Liver (tissue), 3 donors: Measurements from ENCODE around the gene PERCC1.

Experiments
- GABPA ChIP-seq, 2 donors: IDR thresholded peaks in 1 of 2; conservative IDR thresholded peaks in 1 of 2; 2 replicates each; pipeline ENCODE4 v1.6.1; 2016; ENCODE audit warnings: antibody characterized with exemption in 2 of 2, mild to moderate bottlenecking in 1 of 2, moderate library complexity in 1 of 2
- JUND ChIP-seq, 2 donors: IDR thresholded peaks; 2 replicates each; pipeline ENCODE4 v1.6.1; 2016; ENCODE audit warnings: antibody characterized with exemption in 2 of 2
- RAD21 ChIP-seq, 2 donors: IDR thresholded peaks; 2 replicates each; pipeline ENCODE4 v1.6.1; 2016; ENCODE audit warnings: antibody characterized with exemption in 2 of 2, mild to moderate bottlenecking in 2 of 2
- SP1 ChIP-seq: IDR thresholded peaks from 2 replicates; pipeline ENCODE4 v1.6.1; 2018; ENCODE audit warnings: antibody characterized with exemption, mild to moderate bottlenecking
- TAF1 ChIP-seq: conservative IDR thresholded peaks from 2 replicates; pipeline ENCODE4 v1.6.1; 2016; ENCODE audit warnings: antibody characterized with exemption, mild to moderate bottlenecking
- TF ChIP-seq, protein P1 (sequence below): fragments of 150-350 bp; IDR thresholded peaks from 2 replicates; pipeline ENCODE4 v1.5.1; 2017; ENCODE audit warnings: improper control_type of control experiment, low read depth, low read length; ENCODE audit not compliant: missing input control
- TF ChIP-seq, protein P2 (sequence below): IDR thresholded peaks from 2 replicates; pipeline ENCODE4 v1.6.1; 2016; ENCODE audit warnings: antibody characterized with exemption
- TF ChIP-seq, protein P3 (sequence below): IDR thresholded peaks from 2 replicates; pipeline ENCODE4 v1.6.1; 2016; ENCODE audit warnings: antibody characterized with exemption
- TF ChIP-seq, protein P4 (sequence below): IDR thresholded peaks from 2 replicates; pipeline ENCODE4 v1.6.1; 2016; ENCODE audit warnings: antibody characterized with exemption
- TF ChIP-seq, protein P5 (sequence below): IDR thresholded peaks from 2 replicates; pipeline ENCODE4 v1.6.1; 2016; ENCODE audit warnings: antibody characterized with exemption, mild to moderate bottlenecking
- donor health status: healthy.
- donor health status: healthy.

DNA sequence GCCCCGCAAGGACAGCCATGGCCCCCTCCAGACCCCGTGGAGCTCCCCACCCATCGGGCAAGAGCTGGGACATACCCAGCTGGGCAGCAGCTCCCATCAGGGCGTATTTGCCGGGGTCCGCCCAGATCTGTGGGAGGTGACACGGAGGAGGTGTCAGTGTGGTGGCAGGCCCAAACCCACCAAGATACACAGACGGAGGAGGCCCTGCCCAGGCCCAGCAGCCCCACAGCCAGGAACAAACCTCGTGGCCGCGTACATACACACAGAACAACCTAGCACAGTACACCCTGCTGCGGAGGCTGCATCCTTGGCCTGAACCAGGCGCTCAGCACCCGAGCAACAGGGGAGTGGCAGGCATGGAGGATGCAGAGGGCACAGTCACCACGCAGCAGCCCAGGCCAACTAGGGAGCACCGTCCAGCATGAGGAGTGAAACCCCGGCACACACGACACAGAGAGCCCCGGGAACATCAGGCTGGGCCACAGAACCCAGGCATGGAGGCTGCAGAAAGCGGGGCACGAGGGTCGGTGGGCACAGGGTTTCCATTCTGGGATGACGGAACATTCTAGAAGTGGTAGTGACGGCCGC is 18.4 kb downstream of the PERCC1 start:
- TF ChIP-seq, protein P1, sequence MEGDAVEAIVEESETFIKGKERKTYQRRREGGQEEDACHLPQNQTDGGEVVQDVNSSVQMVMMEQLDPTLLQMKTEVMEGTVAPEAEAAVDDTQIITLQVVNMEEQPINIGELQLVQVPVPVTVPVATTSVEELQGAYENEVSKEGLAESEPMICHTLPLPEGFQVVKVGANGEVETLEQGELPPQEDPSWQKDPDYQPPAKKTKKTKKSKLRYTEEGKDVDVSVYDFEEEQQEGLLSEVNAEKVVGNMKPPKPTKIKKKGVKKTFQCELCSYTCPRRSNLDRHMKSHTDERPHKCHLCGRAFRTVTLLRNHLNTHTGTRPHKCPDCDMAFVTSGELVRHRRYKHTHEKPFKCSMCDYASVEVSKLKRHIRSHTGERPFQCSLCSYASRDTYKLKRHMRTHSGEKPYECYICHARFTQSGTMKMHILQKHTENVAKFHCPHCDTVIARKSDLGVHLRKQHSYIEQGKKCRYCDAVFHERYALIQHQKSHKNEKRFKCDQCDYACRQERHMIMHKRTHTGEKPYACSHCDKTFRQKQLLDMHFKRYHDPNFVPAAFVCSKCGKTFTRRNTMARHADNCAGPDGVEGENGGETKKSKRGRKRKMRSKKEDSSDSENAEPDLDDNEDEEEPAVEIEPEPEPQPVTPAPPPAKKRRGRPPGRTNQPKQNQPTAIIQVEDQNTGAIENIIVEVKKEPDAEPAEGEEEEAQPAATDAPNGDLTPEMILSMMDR, result no peak
- TF ChIP-seq, protein P2, sequence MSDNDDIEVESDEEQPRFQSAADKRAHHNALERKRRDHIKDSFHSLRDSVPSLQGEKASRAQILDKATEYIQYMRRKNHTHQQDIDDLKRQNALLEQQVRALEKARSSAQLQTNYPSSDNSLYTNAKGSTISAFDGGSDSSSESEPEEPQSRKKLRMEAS, result no peak
- TF ChIP-seq, protein P3, sequence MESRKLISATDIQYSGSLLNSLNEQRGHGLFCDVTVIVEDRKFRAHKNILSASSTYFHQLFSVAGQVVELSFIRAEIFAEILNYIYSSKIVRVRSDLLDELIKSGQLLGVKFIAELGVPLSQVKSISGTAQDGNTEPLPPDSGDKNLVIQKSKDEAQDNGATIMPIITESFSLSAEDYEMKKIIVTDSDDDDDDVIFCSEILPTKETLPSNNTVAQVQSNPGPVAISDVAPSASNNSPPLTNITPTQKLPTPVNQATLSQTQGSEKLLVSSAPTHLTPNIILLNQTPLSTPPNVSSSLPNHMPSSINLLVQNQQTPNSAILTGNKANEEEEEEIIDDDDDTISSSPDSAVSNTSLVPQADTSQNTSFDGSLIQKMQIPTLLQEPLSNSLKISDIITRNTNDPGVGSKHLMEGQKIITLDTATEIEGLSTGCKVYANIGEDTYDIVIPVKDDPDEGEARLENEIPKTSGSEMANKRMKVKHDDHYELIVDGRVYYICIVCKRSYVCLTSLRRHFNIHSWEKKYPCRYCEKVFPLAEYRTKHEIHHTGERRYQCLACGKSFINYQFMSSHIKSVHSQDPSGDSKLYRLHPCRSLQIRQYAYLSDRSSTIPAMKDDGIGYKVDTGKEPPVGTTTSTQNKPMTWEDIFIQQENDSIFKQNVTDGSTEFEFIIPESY, result no peak
- TF ChIP-seq JUND (IDR thresholded peaks at IDR 0.05), result no peak
- no peak for TF ChIP-seq GABPA (IDR thresholded peaks at IDR 0.05 in 1 of 2, conservative IDR thresholded peaks at IDR 0.05 in 1 of 2)
- TF ChIP-seq, protein P4, sequence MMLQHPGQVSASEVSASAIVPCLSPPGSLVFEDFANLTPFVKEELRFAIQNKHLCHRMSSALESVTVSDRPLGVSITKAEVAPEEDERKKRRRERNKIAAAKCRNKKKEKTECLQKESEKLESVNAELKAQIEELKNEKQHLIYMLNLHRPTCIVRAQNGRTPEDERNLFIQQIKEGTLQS, result no peak
- no peak for TF ChIP-seq RAD21 (IDR thresholded peaks at IDR 0.05)
- no peak for TF ChIP-seq TAF1
- TF ChIP-seq, protein P5, sequence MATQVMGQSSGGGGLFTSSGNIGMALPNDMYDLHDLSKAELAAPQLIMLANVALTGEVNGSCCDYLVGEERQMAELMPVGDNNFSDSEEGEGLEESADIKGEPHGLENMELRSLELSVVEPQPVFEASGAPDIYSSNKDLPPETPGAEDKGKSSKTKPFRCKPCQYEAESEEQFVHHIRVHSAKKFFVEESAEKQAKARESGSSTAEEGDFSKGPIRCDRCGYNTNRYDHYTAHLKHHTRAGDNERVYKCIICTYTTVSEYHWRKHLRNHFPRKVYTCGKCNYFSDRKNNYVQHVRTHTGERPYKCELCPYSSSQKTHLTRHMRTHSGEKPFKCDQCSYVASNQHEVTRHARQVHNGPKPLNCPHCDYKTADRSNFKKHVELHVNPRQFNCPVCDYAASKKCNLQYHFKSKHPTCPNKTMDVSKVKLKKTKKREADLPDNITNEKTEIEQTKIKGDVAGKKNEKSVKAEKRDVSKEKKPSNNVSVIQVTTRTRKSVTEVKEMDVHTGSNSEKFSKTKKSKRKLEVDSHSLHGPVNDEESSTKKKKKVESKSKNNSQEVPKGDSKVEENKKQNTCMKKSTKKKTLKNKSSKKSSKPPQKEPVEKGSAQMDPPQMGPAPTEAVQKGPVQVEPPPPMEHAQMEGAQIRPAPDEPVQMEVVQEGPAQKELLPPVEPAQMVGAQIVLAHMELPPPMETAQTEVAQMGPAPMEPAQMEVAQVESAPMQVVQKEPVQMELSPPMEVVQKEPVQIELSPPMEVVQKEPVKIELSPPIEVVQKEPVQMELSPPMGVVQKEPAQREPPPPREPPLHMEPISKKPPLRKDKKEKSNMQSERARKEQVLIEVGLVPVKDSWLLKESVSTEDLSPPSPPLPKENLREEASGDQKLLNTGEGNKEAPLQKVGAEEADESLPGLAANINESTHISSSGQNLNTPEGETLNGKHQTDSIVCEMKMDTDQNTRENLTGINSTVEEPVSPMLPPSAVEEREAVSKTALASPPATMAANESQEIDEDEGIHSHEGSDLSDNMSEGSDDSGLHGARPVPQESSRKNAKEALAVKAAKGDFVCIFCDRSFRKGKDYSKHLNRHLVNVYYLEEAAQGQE, result no peak
- no peak for TF ChIP-seq SP1
